ENCODE measurements around the gene IMP4. TPM values are rescaled to one million over a fixed set of nuclear protein-coding genes. Genes with fewer than 3 reads are reported as not detected.
A peak's percentile ranks its signal among the peaks of the same experiment; 100 is the strongest.

IMP4 gene
- total and polyA plus RNA-seq, 2 of the 13 experiments (the other 11 are each of a cell fraction or from before 2014, with no cell fraction given): 142 to 158 TPM

GRCh38 chr2:130332271-130333073 lies 10.2 kb upstream of the IMP4 start (continued):
- TF ChIP-seq UBTF (CRISPR knock-in tag; IDR thresholded peaks at IDR 0.05) (peak; percentile 37; the same call in 1 of the 2 replicates), ZNF543 (CRISPR knock-in tag; IDR thresholded peaks at IDR 0.05) (no peak), KLF16 (CRISPR knock-in tag; IDR thresholded peaks at IDR 0.05) (0 out of 4 replicates have a peak, but pooled peaks of 1 of the 2 experiments have one; percentile 60), SALL2 (CRISPR knock-in tag; IDR thresholded peaks at IDR 0.05) (no peak), DNMT3B (CRISPR knock-in tag; conservative IDR thresholded peaks at IDR 0.05) (peak; percentile 80; the same call in 1 of the 2 replicates), NFRKB (IDR thresholded peaks at IDR 0.05) (no peak), TP53 (CRISPR knock-in tag; conservative IDR thresholded peaks at IDR 0.05) (no peak), EP300 (IDR thresholded peaks at IDR 0.05; ENCODE audit: low read depth in 2 of 2, low read length in 2 of 2) (no peak), EP300 (CRISPR knock-in tag; IDR thresholded peaks at IDR 0.05; ENCODE audit: borderline replicate concordance) (no peak), NFKB2 (CRISPR knock-in tag; IDR thresholded peaks at IDR 0.05; ENCODE audit: borderline replicate concordance) (peak; percentile 74; the same call in 1 of the 2 replicates), CAMTA2 (CRISPR knock-in tag; IDR thresholded peaks at IDR 0.05; ENCODE audit: borderline replicate concordance) (no peak), MBD4 (IDR thresholded peaks at IDR 0.05; ENCODE audit: borderline replicate concordance, low read length) (no peak), HES4 (CRISPR knock-in tag; IDR thresholded peaks at IDR 0.05; ENCODE audit: borderline replicate concordance) (no peak), CEBPB (IDR thresholded peaks at IDR 0.05; ENCODE audit: borderline replicate concordance, low read depth, low read length) (0 out of 2 replicates have a peak, but pooled peaks have one; percentile 49), RBM22 (optimal IDR thresholded peaks at IDR 0.05; ENCODE audit: low read length) (no peak), GATAD1 (CRISPR knock-in tag; IDR thresholded peaks at IDR 0.05) (0 out of 2 replicates have a peak, but pooled peaks have one; percentile 11), ZNF20 (CRISPR knock-in tag; IDR thresholded peaks at IDR 0.05) (no peak), ZNF30 (CRISPR knock-in tag; IDR thresholded peaks at IDR 0.05) (no peak), NFAT5 (CRISPR knock-in tag; IDR thresholded peaks at IDR 0.05) (no peak), ZIK1 (CRISPR knock-in tag; IDR thresholded peaks at IDR 0.05; ENCODE audit: borderline replicate concordance, low read depth) (no peak), ZNF629 (CRISPR knock-in tag; conservative IDR thresholded peaks at IDR 0.05) (no peak), FOXO1 (CRISPR knock-in tag; IDR thresholded peaks at IDR 0.05) (no peak), ATF1 (CRISPR knock-in tag; IDR thresholded peaks at IDR 0.05) (no peak), MED8 (CRISPR knock-in tag; IDR thresholded peaks at IDR 0.05; ENCODE audit: insufficient replicate concordance) (no peak)
